HG02970 (cell line): ENCODE measurements around the gene GRIN2B.

Experiments
- ATAC-seq: cut with Tn5 transposase; IDR thresholded peaks from one replicate; pipeline ENCODE4 v1.9.1; 2021; ENCODE audit warnings: mild to moderate bottlenecking, moderate library complexity, moderate number of reproducible peaks; ENCODE audit not compliant: unreplicated experiment, low FRiP score

GRIN2B gene

GRCh38 chr12:13959131-13959723 is 22.2 kb downstream of the GRIN2B start:
- no peak for ATAC-seq

- no peak for ATAC-seq
Measured at GRCh38 chr12:13957576-13957975, 23.8 kb downstream of the GRIN2B start.

GRCh38 chr12:13956060-13956590 is 25.3 kb downstream of the GRIN2B start:
- ATAC-seq, result no peak

GRCh38 chr12:13952096-13952495 is 29.3 kb downstream of the GRIN2B start:
- ATAC-seq, result no peak

- no peak for ATAC-seq
Measured at GRCh38 chr12:13950502-13950901, 30.9 kb downstream of the GRIN2B start.

GRCh38 chr12:13948621-13949020 is 32.8 kb downstream of the GRIN2B start:
- no peak for ATAC-seq

- no peak for ATAC-seq
Measured at GRCh38 chr12:13947276-13947946, 34.0 kb downstream of the GRIN2B start.

- no peak for ATAC-seq
Measured at GRCh38 chr12:13945641-13946040, 35.8 kb downstream of the GRIN2B start.

- ATAC-seq, result no peak
Measured at GRCh38 chr12:13945236-13945635, 36.2 kb downstream of the GRIN2B start.

GRCh38 chr12:13942826-13943225 is 38.6 kb downstream of the GRIN2B start:
- ATAC-seq, result no peak

GRCh38 chr12:13941258-13942249 is 39.8 kb downstream of the GRIN2B start:
- ATAC-seq, result peak; percentile 52

GRCh38 chr12:13940335-13940865 is 41.0 kb downstream of the GRIN2B start:
- no peak for ATAC-seq

- no peak for ATAC-seq
Measured at GRCh38 chr12:13937735-13938134, 43.7 kb downstream of the GRIN2B start.

- ATAC-seq, result no peak
Measured at GRCh38 chr12:13935169-13935568, 46.2 kb downstream of the GRIN2B start.
